Measurements from ENCODE around the gene CNTNAP5. TPM values are rescaled to one million over a fixed set of nuclear protein-coding genes. Genes with fewer than 3 reads are reported as not detected.

CNTNAP5 gene
- total and polyA plus RNA-seq, 3 donors from 2014 or later, result 0.29 to 0.39 (median 0.31) TPM

GRCh38 chr2:124318913-124319312 is 293.8 kb downstream of the CNTNAP5 start:
- no peak for TF ChIP-seq CTCF (IDR thresholded peaks at IDR 0.05)
- no peak for TF ChIP-seq POLR2A (IDR thresholded peaks at IDR 0.05)
- Histone ChIP-seq H3K4me1 (no peaks in the 10 kb centered on the region), H3K36me3 (ENCODE audit: low read depth, missing control alignments) (no peaks in the 10 kb centered on the region), H3K27ac (no peak overlapping the region), H3K4me3 (no peak overlapping the region), H3K9me3 (no peaks in the 10 kb centered on the region), H3K27me3 (no peaks in the 10 kb centered on the region)
- intact Hi-C loops (cut with DNase I; ENCODE audit: low total_unique reads), result no loop called here
- WGBS, 2 donors, result 79 to 86% methylated on average over 2 of the region's 2 CpGs
- no peak for DNase-seq

- no peaks in the 10 kb centered on the region for H3K4me1 ChIP-seq
- no peaks in the 10 kb centered on the region for H3K36me3 ChIP-seq (ENCODE audit: low read depth, missing control alignments)
- no peak overlapping the region for H3K27ac ChIP-seq
- no peak for TF ChIP-seq CTCF (IDR thresholded peaks at IDR 0.05)
- no peak for TF ChIP-seq POLR2A (IDR thresholded peaks at IDR 0.05)
- WGBS, 2 donors, result 78% methylated on average over 3 of the region's 3 CpGs
- no peaks in the 10 kb centered on the region for H3K9me3 ChIP-seq
- DNase-seq, result no peak
- no peak overlapping the region for H3K4me3 ChIP-seq
- no peaks in the 10 kb centered on the region for H3K27me3 ChIP-seq
- intact Hi-C loops (cut with DNase I; ENCODE audit: low total_unique reads), result no loop called here
Measured at GRCh38 chr2:124319577-124319976, 294.5 kb downstream of the CNTNAP5 start.

GRCh38 chr2:124320051-124320688 is 295.1 kb downstream of the CNTNAP5 start:
- no peaks in the 10 kb centered on the region for H3K27me3 ChIP-seq
- H3K4me3 ChIP-seq, result no peak overlapping the region
- no peak overlapping the region for H3K27ac ChIP-seq
- H3K9me3 ChIP-seq, result no peaks in the 10 kb centered on the region
- no peak for DNase-seq
- intact Hi-C loops (cut with DNase I; ENCODE audit: low total_unique reads), result no loop called here
- H3K36me3 ChIP-seq (ENCODE audit: low read depth, missing control alignments), result no peaks in the 10 kb centered on the region
- H3K4me1 ChIP-seq, result no peaks in the 10 kb centered on the region
- WGBS, 2 donors, result 82 to 84% methylated on average over 5 of the region's 5 CpGs
- no peak for TF ChIP-seq POLR2A (IDR thresholded peaks at IDR 0.05)
- no peak for TF ChIP-seq CTCF (IDR thresholded peaks at IDR 0.05)

GRCh38 chr2:124323321-124323720 is 298.2 kb downstream of the CNTNAP5 start:
- H3K27ac ChIP-seq, result no peak overlapping the region
- no peak for TF ChIP-seq CTCF (IDR thresholded peaks at IDR 0.05)
- TF ChIP-seq POLR2A (IDR thresholded peaks at IDR 0.05), result no peak
- no peaks in the 10 kb centered on the region for H3K36me3 ChIP-seq (ENCODE audit: low read depth, missing control alignments)
- intact Hi-C loops (cut with DNase I; ENCODE audit: low total_unique reads), result no loop called here
- no peak overlapping the region for H3K4me3 ChIP-seq
- no peak for DNase-seq
- H3K27me3 ChIP-seq, result no peaks in the 10 kb centered on the region
- WGBS, 2 donors, result 92 to 93% methylated on average over 2 of the region's 2 CpGs
- H3K4me1 ChIP-seq, result no peaks in the 10 kb centered on the region
- H3K9me3 ChIP-seq, result no peaks in the 10 kb centered on the region
